NT2/D1 (cell line): ENCODE data around the gene ZSCAN5A.

Experiments used
- DNase-seq: peaks from one replicate; pipeline ENCODE4 v3.0.0-alpha.2; 2011; ENCODE audit warnings: low read depth, low spot score
- H3K27me3 ChIP-seq: 2 replicates; pipeline ENCODE4 v1.6.0; 2011; ENCODE audit warnings: mild to moderate bottlenecking; ENCODE audit not compliant: insufficient read length, insufficient read depth
- H3K36me3 ChIP-seq: 2 replicates; pipeline ENCODE4 v1.6.1; 2011; ENCODE audit warnings: mild to moderate bottlenecking, low read length, mixed read lengths; ENCODE audit not compliant: insufficient read depth, insufficient read length
- H3K4me1 ChIP-seq: 2 replicates; pipeline ENCODE4 v1.5.1; 2011; ENCODE audit not compliant: insufficient read depth, insufficient read length
- H3K4me3 ChIP-seq: 2 replicates; pipeline ENCODE4 v1.5.1; 2011; ENCODE audit warnings: low read depth; ENCODE audit not compliant: insufficient read length
- H3K9ac ChIP-seq: 2 replicates; pipeline ENCODE4 v1.6.0; 2011; ENCODE audit warnings: low read depth; ENCODE audit not compliant: insufficient read length
- H3K9me3 ChIP-seq: 2 replicates; pipeline ENCODE4 v1.5.1; 2011; ENCODE audit warnings: mild to moderate bottlenecking, low read length; ENCODE audit not compliant: insufficient read depth
- SUZ12 ChIP-seq: IDR thresholded peaks from 2 replicates; pipeline ENCODE4 v1.6.1; 2011; ENCODE audit not compliant: insufficient read length, insufficient read depth; ENCODE audit errors: extremely low read depth
- YY1 ChIP-seq: IDR thresholded peaks from 2 replicates; pipeline ENCODE4 v1.6.1; 2011; ENCODE audit not compliant: insufficient read length, insufficient read depth
- ZNF274 ChIP-seq: IDR thresholded peaks from 2 replicates; pipeline ENCODE4 v1.6.1; 2011; ENCODE audit warnings: mild to moderate bottlenecking, low read depth, low read length

Gene ZSCAN5A

GRCh38 chr19:56304243-56304642 lies 10.4 kb downstream of the ZSCAN5A start:
- DNase-seq: no peak

DNA sequence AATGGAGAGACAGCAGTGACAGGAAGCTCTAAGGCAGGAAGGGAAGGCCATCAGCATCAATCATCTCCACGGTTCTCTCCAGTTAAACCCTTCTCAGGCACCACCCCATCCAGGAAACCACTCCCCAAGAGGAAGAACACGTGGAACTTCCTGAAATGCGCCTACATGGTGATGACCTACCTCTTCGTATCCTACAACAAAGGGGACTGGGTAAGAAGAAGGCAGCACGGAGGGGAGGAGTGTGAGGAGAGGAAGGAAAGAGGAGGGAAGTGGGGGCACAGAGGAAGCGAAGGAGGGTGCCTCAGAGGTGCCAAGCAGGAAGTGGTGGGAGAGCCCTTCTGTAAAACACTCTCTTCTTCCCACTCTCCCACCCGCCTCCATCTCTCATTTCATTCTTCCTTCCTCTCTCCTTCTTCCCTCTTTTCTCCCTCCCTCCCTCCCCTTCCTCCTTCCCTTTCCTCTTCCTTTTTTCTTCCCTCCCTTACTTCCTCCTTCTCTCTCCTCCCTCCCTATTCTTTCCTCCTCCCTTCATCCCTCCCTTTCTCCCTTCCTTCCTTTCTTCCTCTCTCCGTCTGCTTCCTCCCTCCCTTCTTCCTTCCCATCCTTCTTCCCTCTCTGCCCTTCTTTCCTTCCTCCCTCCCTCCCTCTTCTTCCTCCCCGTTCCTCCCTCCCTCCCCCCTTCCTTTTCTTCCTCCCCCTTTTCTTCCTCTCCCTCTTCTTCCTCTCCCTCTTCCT lies 12.6 kb downstream of the ZSCAN5A start:
- H3K4me3 ChIP-seq: no peak overlapping the region
- no peaks in the 10 kb centered on the region for H3K9me3 ChIP-seq
- no peak for TF ChIP-seq ZNF274
- no peak for TF ChIP-seq SUZ12
- TF ChIP-seq YY1: no peak
- no peaks in the 10 kb centered on the region for H3K27me3 ChIP-seq
- no peaks in the 10 kb centered on the region for H3K4me1 ChIP-seq
- DNase-seq: no peak
- H3K9ac ChIP-seq: no peak overlapping the region
- H3K36me3 ChIP-seq: peaks cover 25% of the 10 kb centered on the region

More at GRCh38 chr19:56304243-56304642, 10.4 kb downstream of the ZSCAN5A start:
- Histone ChIP-seq H3K9me3 (no peaks in the 10 kb centered on the region), H3K9ac (no peak overlapping the region), H3K27me3 (no peaks in the 10 kb centered on the region), H3K4me1 (no peaks in the 10 kb centered on the region), H3K36me3 (peaks cover 27% of the 10 kb centered on the region), H3K4me3 (no peak overlapping the region)
- TF ChIP-seq ZNF274: no peak
- TF ChIP-seq YY1: no peak
- no peak for TF ChIP-seq SUZ12

DNA sequence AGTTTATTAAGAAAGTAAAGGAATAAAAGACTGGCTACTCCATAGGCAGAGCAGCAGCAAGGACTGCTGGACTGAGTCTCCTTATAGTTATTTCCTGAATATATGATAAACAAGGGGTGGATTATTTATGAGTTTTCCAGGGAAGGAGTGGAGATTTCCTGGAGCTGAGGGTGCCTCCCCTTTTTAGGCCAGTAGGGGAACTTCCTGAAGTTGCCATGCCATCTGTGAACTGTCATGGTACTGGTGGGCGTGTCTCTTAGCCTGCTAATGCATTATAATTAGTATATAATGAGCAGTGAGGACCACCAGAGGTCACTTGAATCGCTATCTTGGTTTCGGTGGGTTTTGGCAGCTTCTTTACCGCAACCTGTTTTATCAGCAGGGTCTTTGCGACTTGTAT lies 13.5 kb downstream of the ZSCAN5A start:
- no peaks in the 10 kb centered on the region for H3K4me1 ChIP-seq
- no peaks in the 10 kb centered on the region for H3K9me3 ChIP-seq
- H3K4me3 ChIP-seq: no peak overlapping the region
- H3K36me3 ChIP-seq: peaks cover 25% of the 10 kb centered on the region
- no peaks in the 10 kb centered on the region for H3K27me3 ChIP-seq
- TF ChIP-seq ZNF274: no peak
- TF ChIP-seq YY1: no peak
- TF ChIP-seq SUZ12: no peak
- DNase-seq: no peak
- no peak overlapping the region for H3K9ac ChIP-seq

- Histone ChIP-seq H3K4me1 (no peaks in the 10 kb centered on the region), H3K27me3 (no peaks in the 10 kb centered on the region), H3K36me3 (peaks cover 14% of the 10 kb centered on the region), H3K4me3 (no peak overlapping the region), H3K9ac (no peak overlapping the region), H3K9me3 (no peaks in the 10 kb centered on the region)
- TF ChIP-seq ZNF274: no peak
- no peak for TF ChIP-seq SUZ12
- TF ChIP-seq YY1: no peak
- DNase-seq: no peak
Measured at GRCh38 chr19:56299688-56300087, 15.0 kb downstream of the ZSCAN5A start.

DNA sequence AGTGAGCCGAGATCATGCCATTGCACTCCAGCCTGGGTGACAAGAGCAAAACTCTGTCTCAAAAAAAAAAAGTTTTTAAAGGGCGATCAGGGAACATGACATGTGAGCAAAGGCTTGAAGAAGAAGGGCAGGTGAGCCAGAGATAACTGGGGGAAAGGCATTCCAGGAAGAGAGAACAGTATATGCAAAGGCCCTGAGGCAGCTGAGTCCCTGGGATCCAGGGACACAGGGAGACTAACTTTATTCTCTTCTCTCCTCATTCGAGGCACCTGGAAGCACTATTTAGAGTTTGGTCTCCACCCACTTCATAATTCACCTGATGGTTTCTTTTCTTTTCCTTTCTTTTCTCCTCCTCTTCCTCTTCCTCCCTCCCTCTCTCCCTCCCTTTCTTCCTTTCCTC lies 17.6 kb downstream of the ZSCAN5A start:
- H3K27me3 ChIP-seq: no peaks in the 10 kb centered on the region
- H3K9ac ChIP-seq: no peak overlapping the region
- TF ChIP-seq SUZ12 (no peak), ZNF274 (no peak), YY1 (no peak)
- H3K9me3 ChIP-seq: no peaks in the 10 kb centered on the region
- peaks cover 17% of the 10 kb centered on the region for H3K36me3 ChIP-seq
- DNase-seq: no peak
- H3K4me3 ChIP-seq: no peak overlapping the region
- no peaks in the 10 kb centered on the region for H3K4me1 ChIP-seq

GRCh38 chr19:56295531-56296455 lies 18.8 kb downstream of the ZSCAN5A start:
- DNase-seq: no peak
- no peak overlapping the region for H3K9ac ChIP-seq
- H3K4me3 ChIP-seq: no peak overlapping the region
- H3K9me3 ChIP-seq: no peaks in the 10 kb centered on the region
- peaks cover 17% of the 10 kb centered on the region for H3K36me3 ChIP-seq
- H3K4me1 ChIP-seq: no peaks in the 10 kb centered on the region
- H3K27me3 ChIP-seq: no peaks in the 10 kb centered on the region
- TF ChIP-seq SUZ12 (no peak), YY1 (no peak), ZNF274 (no peak)

- Histone ChIP-seq H3K4me3 (no peak overlapping the region), H3K4me1 (no peaks in the 10 kb centered on the region), H3K9me3 (no peaks in the 10 kb centered on the region), H3K9ac (no peak overlapping the region), H3K27me3 (no peaks in the 10 kb centered on the region), H3K36me3 (peaks cover 17% of the 10 kb centered on the region)
- no peak for TF ChIP-seq ZNF274
- no peak for TF ChIP-seq SUZ12
- TF ChIP-seq YY1: no peak
- no peak for DNase-seq
Measured at GRCh38 chr19:56294549-56294948, 20.1 kb downstream of the ZSCAN5A start.
